ENCODE data around the gene SERP2.

The SERP2 gene

DNA sequence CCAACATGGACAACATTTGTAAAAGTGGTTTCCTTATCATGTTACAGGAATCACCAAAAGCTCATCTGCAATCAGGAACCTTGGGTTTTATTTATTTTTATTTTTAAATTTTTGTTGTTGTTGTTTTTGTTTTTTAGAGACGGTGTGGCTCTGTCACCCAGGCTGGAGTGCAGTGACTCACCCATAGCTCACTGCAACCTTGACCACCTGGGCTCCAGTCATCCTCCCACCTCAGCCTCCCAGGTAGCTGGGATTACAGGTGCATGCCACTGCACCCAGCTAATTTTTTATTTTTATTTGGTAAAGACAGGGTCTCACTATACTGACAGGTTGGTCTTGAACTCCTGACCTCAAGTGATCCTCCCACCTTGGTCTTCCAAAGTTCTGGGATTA is 13.6 kb upstream of the SERP2 start:
- DNase-seq: no peak

DNA sequence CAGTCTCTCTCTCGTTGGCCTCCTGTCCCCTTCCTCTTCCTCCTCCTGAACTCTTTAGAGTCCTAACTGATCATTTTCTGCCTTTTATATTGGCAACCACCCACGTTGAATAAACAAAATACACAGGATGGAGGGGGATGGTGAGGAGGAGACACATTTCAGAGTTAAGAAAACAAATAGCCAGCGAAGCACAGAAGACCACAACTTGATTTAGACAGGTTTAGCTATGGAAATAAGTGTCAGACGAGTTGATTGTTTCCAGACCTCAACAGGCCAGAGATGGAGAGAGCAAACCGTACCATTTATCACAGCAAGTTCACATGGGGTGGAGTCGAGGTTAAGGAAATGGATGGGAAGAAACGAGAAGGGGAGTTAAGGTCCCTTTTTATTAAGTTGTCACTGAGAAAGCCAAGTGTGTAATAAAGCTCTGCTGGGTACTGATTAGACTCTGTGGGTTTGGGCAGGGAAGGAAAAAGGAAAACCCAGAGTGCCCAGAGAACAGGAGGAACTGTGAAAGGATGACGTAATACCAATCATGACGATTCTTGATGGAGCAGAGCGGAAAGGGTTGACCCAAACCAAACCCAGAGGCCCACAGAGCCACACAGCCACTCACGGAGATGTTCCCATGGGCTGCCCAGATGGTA is 11.1 kb upstream of the SERP2 start:
- no peak for DNase-seq

DNA sequence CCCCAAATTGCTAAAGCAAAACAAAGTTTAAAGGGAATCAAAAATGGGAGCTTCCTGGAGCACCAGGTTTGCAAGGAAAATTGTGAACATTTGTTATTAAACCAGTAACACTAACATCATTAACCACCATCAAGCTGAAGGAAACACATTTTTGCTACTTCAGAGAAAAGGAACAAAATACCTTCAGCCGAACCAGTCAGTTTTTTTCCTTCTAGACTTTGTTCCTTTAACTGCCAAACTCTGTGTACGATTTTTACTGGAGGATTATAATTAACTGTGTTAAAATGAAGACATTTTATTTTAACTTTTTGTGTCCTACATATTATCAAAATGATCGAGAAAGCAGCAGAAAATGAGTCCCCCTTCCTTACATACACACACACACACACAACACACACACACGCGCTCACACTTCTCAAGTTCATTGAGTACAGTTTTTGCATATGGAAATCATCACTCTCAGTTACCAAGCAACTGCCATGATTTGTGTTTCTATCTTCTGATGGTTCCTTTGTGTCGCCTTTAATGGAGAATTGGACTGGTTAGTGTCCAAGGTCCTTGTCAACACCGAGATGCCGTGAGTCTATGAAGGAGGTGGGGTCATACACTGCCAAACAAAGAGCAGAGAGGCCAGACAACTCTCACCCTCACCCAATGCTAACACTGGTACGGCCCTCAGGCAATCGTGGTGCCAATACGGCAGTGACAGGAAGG is 9.8 kb upstream of the SERP2 start:
- no peak for DNase-seq

DNA sequence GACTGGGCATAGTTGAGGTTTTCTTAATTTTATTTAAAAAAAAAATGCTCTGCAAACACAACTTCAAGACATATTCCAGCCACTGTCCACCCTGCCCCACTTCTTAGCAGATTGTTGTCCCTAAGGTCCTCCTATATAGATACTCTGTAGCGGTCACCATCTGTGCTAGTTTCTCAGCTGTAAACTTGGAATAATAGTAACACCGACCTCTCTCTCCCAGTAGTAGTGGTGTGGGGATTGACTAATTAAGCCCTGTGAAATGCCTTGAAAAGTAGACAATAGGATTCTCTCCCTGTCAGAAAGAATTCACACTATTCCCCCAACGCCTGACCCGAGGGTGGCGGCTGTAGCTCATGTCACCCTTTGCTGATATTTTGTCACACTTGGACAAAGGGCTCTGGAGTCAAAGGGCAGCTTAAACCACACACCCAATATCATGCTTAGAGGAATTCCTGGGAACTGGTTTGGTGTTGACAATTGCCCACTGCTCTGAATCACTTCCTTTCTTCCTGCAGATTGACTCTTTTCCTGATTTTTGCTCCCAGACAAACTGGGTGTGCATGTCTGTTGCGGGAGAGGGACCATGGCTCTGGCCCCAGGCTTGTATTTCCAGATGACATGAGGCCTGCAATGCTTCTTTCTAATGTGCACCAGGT is 9.2 kb upstream of the SERP2 start:
- DNase-seq: no peak

DNA sequence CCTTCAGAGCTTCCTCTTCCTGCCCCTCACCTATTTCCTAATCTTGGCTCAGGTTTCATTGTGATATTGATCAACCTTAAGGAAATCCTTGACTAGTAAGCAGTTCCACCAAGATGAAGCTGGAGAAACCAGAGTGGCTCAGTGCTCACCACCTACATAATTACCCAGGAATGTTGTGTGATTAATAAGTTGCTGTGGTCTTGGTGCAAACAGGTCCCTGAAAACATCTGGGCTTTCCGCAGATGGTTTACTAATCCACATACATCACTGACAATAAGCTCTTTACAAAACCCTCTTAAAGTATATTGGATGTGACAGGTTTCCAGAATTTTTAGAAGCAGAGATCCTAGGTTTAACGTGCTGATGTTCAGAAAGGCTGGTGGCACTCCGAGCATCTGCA is 8.6 kb upstream of the SERP2 start:
- no peak for DNase-seq

DNA sequence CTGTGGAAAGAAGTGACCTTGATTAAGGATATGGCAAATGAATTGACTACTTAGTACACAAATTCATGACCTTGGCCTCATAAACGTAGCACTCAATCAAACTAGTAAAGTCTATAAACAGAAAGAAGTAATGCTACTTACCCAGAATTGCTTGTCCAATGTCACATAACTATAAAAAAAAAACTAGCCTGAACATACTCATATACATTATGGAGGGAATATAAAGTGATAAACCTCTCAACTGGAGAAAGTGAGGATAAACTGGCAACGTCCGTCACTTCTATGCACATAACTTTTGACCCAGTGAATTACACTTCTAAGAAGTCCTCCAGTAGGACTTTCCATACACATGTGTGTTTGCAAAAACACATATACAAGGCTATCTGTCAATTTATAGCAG is 7.7 kb upstream of the SERP2 start:
- DNase-seq: no peak

DNA sequence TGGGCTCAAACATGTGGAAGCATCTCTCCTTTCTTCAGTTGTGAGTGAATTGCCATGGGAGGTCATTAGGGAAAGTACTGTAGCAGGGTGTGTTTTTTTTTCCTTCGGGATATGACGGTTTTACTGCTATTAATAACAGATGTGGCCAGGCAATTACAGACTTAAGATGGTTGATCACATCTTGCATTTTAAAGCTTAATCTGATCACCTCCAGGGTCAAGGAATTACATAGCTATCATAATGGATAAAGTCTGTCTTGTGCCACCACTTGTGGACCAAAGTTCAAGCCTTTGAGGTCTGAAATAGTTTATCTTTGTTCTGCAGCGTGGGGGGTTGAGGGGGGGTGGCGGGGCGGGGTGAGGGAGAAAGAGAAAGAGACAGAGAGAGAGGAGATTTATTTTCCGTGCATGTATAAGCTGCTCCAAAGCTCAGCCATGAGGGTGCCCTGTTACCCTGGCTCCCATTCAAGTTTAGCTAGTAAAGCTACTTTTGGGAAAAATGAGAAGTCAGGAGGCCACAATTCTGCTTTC is 5.5 kb upstream of the SERP2 start:
- no peak for DNase-seq

DNA sequence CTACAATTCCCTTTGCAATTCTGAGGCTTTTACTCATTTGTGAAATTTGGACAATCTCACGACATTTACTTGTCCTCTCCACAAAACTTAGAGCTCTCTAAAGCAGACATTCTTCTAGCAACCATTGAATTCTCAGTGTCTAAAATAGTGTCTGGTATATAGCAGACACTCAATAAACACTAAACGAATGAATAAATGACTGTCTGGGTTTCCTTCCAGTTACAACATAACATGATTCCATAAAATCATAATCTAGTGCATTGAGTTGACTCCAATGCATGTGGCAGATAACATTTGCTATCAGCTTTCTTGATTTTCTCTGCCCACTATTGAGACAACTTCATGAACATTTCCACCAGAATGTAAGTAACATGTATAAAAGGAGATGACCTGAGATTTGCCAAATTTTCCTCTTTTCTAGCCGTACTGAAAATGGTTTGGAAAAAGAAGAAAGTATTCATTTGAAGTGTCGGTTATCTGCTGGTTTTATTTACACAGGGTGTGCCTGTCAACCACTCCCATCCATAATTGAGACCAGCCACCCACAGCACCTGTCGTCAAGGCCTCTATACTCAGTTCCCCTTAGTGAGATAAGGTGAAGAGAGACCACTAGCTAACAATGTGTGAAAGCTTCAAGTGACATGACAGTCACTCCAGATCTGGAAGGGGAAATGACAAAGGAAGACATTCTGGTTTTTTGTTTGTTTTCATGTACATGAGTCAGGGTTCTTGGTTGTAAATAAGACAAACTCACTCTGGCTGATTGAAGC is 4.8 kb upstream of the SERP2 start:
- DNase-seq: no peak

DNA sequence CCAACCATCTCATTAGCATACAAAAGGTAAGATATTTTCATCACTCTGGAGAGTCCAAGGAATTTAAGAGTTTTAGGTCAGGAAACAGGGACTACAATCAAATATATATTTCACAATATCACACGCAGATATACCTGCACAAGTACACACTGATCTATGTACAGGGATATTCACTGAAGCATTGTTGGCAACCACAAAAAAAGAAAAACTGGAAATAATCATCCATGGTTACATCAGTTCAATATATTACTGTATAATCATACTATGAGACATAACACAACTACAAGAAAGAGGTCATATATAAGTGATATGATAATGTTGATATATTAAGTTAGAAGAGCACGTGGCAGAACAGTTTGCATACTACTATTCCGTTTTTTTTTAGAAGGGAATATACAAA is 2.2 kb upstream of the SERP2 start:
- DNase-seq: no peak

DNA sequence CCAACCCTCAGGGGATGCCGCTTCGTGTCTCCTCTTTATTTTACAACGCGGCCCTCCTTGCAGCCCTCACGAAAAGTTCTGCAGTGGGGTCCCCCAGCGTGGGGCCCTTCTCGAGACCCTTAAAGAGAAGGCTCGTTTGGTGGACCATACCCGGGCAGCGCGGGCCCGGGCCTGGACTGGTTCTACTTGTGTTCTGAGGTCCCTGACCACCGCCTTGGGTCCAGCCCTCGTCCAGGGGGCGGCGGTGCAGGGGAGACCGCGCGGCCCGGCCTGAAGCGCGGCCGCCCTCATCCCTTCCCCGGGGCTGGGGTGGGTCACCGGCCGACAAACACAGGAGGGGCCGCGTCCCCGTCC is 400 bp upstream of the SERP2 start:
- no peak for DNase-seq

DNA sequence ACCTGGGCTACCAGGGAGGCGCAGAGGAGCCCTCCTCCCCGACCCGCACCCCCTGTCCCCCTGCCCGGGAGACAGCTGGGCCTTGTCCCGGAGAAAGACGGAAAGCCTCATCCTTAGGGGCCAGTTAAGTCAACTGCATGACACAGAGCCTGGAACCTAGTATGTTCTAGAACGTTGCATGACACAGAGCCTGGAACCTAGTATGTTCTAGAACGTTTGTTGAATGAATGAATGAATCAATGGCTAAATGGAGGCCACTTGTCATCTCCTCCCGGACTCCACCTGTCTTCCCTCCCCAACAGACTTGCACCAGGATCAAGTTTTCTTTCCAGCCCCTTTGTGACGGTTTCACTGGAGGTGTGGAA is 706 bp downstream of the SERP2 start:
- DNase-seq: no peak

DNA sequence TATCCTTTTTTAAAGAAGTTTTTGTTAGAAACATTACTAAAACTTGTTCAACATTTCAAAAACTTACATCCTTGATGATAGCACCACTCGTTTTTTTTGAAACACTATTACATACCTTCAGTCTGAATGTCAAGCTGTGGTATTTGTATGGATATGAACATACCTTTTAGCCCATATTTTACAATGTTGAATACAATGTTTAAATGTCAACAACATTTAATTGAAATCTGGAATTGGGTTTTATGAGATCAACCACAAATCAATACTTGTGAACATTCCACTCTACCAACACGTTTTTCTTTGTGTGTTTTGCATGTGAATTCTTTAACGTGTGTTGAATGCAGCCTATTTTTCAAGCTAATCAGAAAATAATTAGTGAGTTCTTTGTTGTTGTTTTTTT is 4.7 kb downstream of the SERP2 start:
- DNase-seq: no peak

DNA sequence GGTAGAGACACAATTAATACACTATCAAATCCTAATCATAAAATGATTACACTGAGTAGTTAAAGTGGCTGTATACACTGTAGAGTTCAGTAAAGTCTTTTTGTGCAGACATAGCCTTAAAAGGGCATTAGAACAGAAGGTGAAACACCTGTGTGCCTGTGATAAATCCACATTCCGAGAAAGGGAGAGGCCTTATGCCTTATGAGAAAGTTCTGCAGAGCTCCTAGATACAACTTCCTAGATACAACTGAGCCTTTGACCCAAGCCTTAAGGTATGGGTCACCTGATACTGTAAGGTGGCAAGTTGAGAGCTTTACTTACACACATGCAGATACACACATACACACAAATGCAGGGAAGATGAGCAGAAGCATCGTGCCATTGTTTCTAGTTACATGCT is 6.3 kb downstream of the SERP2 start:
- DNase-seq: no peak

DNA sequence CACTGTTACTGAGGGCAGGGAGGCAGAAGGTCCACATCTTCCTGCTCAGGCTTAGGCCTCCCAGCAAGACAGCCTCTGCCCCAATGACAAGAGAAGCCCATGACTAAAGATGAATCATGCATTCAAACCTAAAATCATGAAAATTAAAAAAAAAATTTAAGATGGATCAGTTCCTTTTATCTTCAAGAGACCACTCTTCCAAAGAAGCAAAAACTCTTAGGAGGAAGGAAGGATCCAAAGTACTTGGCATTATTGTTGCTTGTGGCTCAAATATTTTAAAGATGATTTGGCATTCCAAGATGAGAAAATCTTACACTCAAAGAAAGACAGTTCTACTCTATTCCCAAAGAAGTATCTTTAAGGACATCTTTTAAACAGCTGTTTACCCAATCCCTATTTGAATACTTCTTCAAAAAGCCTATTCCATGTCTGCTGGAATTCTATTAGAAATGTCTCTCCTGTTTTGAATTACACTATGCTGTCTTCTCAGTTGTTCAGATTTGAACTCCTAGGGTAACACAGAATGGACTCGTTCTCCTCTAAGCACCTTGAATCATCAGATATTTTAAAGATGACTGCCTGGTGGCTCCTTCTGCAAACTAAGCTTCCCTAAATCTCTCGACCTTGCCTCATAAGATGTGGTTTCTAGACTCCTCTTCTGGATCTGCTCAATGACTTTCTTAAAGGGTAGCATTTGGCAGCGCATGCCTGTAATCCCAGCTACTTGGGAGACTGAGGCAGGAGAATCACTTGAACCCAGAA is 7.0 kb downstream of the SERP2 start:
- DNase-seq: no peak

DNA sequence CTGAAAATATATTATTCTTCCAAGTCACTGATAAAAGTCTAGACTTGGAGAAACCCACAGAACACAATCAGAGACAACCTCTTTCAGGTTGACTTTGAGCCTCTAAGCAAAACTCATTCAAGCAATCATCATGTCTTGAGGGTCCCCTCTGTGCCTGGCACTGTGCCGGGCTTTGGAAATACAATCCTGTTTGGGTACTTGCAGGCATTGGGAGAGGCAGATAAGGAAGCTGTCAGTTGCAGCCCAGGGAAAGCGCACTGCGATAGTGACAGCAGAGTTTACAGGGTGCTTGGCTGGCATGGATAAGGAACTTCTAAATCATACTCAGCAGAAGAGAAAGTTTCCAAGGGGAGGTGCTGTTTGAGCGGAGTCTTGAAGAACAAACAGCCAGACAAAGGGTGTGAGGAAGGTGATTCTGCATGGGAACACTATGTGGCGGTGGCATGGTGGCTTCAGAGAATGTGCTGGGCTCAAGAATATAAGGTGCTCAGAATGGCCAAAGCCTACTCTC is 9.1 kb downstream of the SERP2 start:
- DNase-seq: no peak

DNA sequence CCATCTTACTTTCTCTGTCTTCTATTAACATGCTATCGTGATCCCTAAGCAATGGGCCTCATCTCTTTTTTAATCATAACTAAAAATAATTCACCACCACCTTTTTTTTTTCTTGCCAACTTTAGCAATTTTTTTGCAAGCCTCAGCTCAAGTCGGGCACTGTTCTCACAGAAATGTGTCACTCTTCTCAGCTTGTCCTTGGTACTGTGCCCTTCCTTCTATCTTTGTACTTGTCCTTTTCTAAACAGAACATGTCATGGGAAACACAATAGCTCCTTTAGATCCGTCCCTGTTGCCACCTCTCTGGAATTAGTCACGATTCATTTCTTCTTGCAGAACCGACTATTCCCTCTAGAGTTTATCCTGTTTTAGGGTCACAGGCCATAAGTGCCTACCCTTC is 10.3 kb downstream of the SERP2 start:
- no peak for DNase-seq

DNA sequence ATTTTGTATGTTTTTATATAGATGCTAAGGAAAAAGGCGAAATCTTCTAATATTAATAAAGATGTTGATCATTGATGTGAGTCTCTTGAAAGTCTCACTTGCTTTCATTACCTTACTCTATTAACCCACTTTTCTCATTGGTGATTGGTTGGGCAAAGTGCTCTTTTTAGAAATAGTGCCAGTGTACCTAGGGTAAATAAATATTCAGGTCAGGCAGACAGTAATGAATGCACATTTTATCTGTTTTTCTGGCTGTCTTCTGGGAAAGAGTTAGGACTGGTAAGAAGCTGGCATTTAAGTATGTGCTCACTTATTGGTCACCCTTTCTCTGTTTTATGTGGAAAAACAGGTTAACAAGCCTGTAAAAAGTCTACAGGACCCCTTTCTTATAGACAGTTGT is 11.2 kb downstream of the SERP2 start:
- DNase-seq: no peak

DNA sequence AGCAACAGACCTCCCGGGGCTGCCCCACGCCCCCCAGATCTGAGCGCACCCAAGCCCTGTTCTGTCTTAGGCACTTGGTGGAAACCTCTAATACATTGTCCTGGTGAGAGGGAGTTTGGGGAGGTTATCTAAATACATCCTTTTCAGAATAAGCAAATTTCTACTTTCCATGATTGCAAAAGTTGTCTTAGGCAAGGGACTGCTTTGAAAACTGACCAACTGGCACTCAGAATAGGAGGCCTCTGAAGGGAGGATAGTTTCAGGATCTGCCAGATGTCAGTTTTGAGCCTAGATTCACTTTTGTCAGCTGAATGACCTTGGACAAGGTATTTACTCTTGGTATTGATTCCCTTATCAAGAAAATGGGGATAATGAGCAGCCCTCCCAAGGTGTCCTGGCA is 11.8 kb downstream of the SERP2 start:
- DNase-seq: no peak

DNA sequence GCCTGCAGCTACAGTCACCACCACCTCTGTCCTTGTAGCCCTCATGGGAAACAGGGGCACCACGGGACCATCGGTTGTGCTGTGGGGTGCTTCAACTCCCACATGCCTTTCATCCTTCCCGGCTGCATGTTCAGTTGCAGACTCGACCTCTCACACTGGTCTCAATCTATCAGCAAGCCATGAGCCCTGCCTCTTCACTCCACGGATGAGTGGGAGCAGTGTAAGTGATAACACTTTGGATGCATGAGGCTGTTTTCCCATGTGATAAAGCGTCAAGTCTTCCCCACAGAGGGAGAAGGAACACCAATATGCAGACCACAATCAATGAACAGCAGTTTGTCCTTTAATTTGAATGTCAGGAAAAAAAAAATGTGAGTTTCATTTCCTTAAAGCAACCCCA is 12.2 kb downstream of the SERP2 start:
- no peak for DNase-seq

DNA sequence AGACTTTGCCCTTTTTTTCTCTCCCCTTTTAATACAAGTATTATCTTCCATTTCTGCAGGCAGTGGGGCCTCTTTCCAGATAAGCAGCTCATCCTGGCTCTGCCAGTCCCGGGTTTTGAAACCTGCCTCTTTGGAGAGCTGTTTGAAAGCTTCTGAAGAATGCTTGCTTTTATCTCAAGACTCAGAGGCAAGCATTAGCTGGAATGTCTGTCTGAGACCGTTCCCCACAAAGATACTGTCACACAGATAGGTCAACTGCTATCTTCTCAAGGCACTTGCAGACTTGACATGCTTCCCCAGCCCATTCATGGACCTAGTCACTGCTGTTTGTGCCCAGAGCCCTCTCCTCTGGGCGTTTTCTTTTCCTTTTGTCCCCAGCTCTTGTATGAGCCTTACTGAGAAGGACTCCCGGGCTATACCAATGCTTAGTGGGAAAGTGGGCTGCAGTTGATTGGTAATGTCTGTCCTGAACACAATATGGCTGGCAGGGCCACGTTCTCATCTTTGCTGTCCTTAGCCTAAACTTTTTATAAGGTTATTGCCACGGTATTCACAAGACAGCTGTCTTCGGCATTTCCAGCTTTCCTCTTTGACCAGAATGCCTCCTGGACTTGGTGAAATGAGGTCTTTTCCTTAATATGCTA is 13.4 kb downstream of the SERP2 start:
- DNase-seq: no peak

DNA sequence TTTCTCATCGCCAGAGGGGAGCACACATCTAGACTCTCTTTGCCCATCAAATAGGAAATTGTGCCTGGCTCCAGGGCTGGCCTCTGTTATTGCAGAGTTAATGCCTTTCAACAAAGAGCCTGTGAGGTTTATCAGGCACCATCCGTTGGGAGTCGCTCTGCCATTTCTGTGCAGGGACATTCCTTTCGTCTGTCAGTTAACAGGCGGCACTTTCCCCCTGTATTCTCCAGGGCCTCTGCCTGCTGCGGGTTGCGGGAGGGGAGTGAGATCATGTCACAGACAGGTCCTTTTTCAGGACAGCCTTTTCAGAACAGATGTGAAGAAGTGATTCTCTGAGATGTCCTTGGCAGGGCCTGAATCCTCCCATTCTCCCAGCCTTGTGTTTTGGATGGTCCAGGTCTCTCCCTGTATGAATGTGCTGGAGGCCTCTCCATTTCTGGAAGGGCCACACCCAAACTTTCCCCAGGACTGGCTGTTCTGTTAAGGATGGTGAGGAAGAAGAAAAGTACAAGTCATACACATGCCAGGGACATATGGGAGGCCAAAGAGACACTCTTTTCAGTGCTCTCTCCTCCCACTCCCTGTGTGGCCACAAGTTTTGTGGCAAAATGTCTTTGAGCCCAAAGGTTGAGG is 14.9 kb downstream of the SERP2 start:
- no peak for DNase-seq
